Measurements from ENCODE around the gene EML5.

EML5 gene

GRCh38 chr14:88748288-88748687, 44.5 kb downstream of the EML5 start:
- in situ Hi-C loops (cut with MboI; ENCODE audit: low sequenced_read_pairs, unreplicated experiment), result no loop called here
- no peak for TF ChIP-seq CTCF (IDR thresholded peaks at IDR 0.05; ENCODE audit: borderline replicate concordance, control extremely low read depth, extremely low read depth, insufficient read depth, missing control alignments)
- no peak for DNase-seq (ENCODE audit: low spot score)

GRCh38 chr14:88746052-88746451, 46.7 kb downstream of the EML5 start:
- TF ChIP-seq CTCF (IDR thresholded peaks at IDR 0.05; ENCODE audit: borderline replicate concordance, control extremely low read depth, extremely low read depth, insufficient read depth, missing control alignments), result no peak
- no peak for DNase-seq (ENCODE audit: low spot score)
- in situ Hi-C loops (cut with MboI; ENCODE audit: low sequenced_read_pairs, unreplicated experiment), result no loop called here

GRCh38 chr14:88737245-88737644, 55.5 kb downstream of the EML5 start:
- in situ Hi-C loops (cut with MboI; ENCODE audit: low sequenced_read_pairs, unreplicated experiment), result no loop called here
- no peak for DNase-seq (ENCODE audit: low spot score)
- TF ChIP-seq CTCF (IDR thresholded peaks at IDR 0.05; ENCODE audit: borderline replicate concordance, control extremely low read depth, extremely low read depth, insufficient read depth, missing control alignments), result no peak

GRCh38 chr14:88733121-88733520, 59.6 kb downstream of the EML5 start:
- in situ Hi-C loops (cut with MboI; ENCODE audit: low sequenced_read_pairs, unreplicated experiment), result no loop called here
- TF ChIP-seq CTCF (IDR thresholded peaks at IDR 0.05; ENCODE audit: borderline replicate concordance, control extremely low read depth, extremely low read depth, insufficient read depth, missing control alignments), result no peak

GRCh38 chr14:88729159-88729558, 63.6 kb downstream of the EML5 start:
- no peak for DNase-seq (ENCODE audit: low spot score)
- no peak for TF ChIP-seq CTCF (IDR thresholded peaks at IDR 0.05; ENCODE audit: borderline replicate concordance, control extremely low read depth, extremely low read depth, insufficient read depth, missing control alignments)
- in situ Hi-C loops (cut with MboI; ENCODE audit: low sequenced_read_pairs, unreplicated experiment), result no loop called here

More at GRCh38 chr14:88733121-88733520, 59.6 kb downstream of the EML5 start:
- DNase-seq (ENCODE audit: low spot score), result no peak

- DNase-seq (ENCODE audit: low spot score), result no peak
- in situ Hi-C loops (cut with MboI; ENCODE audit: low sequenced_read_pairs, unreplicated experiment), result no loop called here
- TF ChIP-seq CTCF (IDR thresholded peaks at IDR 0.05; ENCODE audit: borderline replicate concordance, control extremely low read depth, extremely low read depth, insufficient read depth, missing control alignments), result no peak
Measured at GRCh38 chr14:88727057-88727456, 65.7 kb downstream of the EML5 start.

- TF ChIP-seq CTCF (IDR thresholded peaks at IDR 0.05; ENCODE audit: borderline replicate concordance, control extremely low read depth, extremely low read depth, insufficient read depth, missing control alignments), result no peak
- in situ Hi-C loops (cut with MboI; ENCODE audit: low sequenced_read_pairs, unreplicated experiment), result no loop called here
- DNase-seq (ENCODE audit: low spot score), result no peak
Measured at GRCh38 chr14:88710709-88711108, 82.0 kb downstream of the EML5 start.
